Occipital lobe (tissue), 2 donors: ENCODE data around the gene DTYMK. TPM values are rescaled to one million over a fixed set of nuclear protein-coding genes. Genes with fewer than 3 reads are reported as not detected.

Source experiments
- DNase-seq: peaks from one replicate; lab custom pipeline; 2025; lab: John Stamatoyannopoulos, UW
- total RNA-seq: library from RNA; depleted of rRNA; stranded (reverse); fragments of >200 nt; gene quantifications from one replicate; pipeline ENCODE4 v1.2.3, GENCODE V29; 2014

DTYMK gene
- total RNA-seq, 1 donor from 2014 or later: 10.0 TPM

GRCh38 chr2:241706537-241706936 lies 19.9 kb upstream of the DTYMK start:
- no peak for DNase-seq

GRCh38 chr2:241703032-241703604 lies 16.5 kb upstream of the DTYMK start:
- no peak for DNase-seq

GRCh38 chr2:241702155-241703031 lies 15.8 kb upstream of the DTYMK start:
- DNase-seq: peak; percentile 78

GRCh38 chr2:241701399-241702154 lies 15.0 kb upstream of the DTYMK start, which contains the start of gene ING5:
Gene ING5, plus strand, starts transcription at chr2:241702039. Its CDS starts 27 bp downstream, at chr2:241702066.
- DNase-seq: peak; percentile 89

GRCh38 chr2:241701149-241701398 lies 14.5 kb upstream of the DTYMK start:
- no peak for DNase-seq

GRCh38 chr2:241695651-241696050 lies 9.0 kb upstream of the DTYMK start:
- no peak for DNase-seq

GRCh38 chr2:241692448-241692847 lies 5.8 kb upstream of the DTYMK start:
- DNase-seq: no peak

- DNase-seq: no peak
Measured at GRCh38 chr2:241690202-241690717, 3.6 kb upstream of the DTYMK start.

GRCh38 chr2:241689306-241689705 lies 2.7 kb upstream of the DTYMK start:
- DNase-seq: no peak

GRCh38 chr2:241686324-241686649 lies 328 bp downstream of the DTYMK start:
- no peak for DNase-seq

GRCh38 chr2:241680827-241681599 lies 5.6 kb downstream of the DTYMK start:
- DNase-seq: no peak

GRCh38 chr2:241680044-241680443 lies 6.6 kb downstream of the DTYMK start:
- DNase-seq: no peak

- DNase-seq: no peak
Measured at GRCh38 chr2:241678784-241679540, 7.7 kb downstream of the DTYMK start.

GRCh38 chr2:241678307-241678706 lies 8.3 kb downstream of the DTYMK start:
- no peak for DNase-seq

GRCh38 chr2:241677392-241677791 lies 9.2 kb downstream of the DTYMK start:
- DNase-seq: no peak

GRCh38 chr2:241676665-241677064 lies 9.9 kb downstream of the DTYMK start:
- DNase-seq: no peak

- DNase-seq: no peak
Measured at GRCh38 chr2:241675885-241676284, 10.7 kb downstream of the DTYMK start.

- peak; percentile 15 for DNase-seq
Measured at GRCh38 chr2:241673797-241674725, 12.6 kb downstream of the DTYMK start.

- no peak for DNase-seq
Measured at GRCh38 chr2:241673189-241673663, 13.4 kb downstream of the DTYMK start.
